Measurements from ENCODE around the gene HTRA1.

DNA sequence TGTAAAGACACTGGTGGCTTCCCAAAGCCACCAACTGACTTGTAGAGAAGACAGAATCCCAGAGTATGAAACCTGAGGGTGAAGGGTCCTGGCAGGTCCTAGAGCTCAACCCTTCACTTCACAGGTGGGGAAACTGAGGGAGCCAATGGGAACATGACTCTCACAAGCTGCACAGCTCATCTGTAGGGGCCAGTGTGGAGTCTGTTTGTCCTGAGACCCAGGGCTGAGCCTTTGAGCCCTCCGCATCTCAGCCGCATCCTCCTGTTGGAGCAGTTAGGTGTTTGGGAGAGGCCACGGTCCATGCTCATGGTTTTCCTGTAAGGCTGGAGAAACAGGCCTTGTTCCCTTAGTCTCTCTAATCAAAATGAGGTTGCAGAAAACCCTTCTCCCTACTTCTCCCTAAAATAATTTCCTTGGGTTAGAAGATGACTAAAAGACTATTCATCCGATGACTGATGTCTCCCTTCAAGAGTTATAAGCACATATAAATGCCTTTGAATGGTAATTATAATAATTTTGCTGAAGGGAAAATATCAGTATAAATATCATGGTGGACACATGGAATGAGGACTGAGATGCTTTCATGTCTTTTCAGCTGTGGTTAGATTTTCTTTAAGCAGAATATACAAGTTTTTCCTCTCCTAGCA, 10.3 kb downstream of the HTRA1 start:
- no peak for TF ChIP-seq JUND (IDR thresholded peaks at IDR 0.05)
- TF ChIP-seq POLR2A (IDR thresholded peaks at IDR 0.05; ENCODE audit: borderline replicate concordance, extremely low read depth, insufficient read depth, insufficient read length) = no peak
- no peak for TF ChIP-seq EZH2 (IDR thresholded peaks at IDR 0.05)
- TF ChIP-seq, protein P1, sequence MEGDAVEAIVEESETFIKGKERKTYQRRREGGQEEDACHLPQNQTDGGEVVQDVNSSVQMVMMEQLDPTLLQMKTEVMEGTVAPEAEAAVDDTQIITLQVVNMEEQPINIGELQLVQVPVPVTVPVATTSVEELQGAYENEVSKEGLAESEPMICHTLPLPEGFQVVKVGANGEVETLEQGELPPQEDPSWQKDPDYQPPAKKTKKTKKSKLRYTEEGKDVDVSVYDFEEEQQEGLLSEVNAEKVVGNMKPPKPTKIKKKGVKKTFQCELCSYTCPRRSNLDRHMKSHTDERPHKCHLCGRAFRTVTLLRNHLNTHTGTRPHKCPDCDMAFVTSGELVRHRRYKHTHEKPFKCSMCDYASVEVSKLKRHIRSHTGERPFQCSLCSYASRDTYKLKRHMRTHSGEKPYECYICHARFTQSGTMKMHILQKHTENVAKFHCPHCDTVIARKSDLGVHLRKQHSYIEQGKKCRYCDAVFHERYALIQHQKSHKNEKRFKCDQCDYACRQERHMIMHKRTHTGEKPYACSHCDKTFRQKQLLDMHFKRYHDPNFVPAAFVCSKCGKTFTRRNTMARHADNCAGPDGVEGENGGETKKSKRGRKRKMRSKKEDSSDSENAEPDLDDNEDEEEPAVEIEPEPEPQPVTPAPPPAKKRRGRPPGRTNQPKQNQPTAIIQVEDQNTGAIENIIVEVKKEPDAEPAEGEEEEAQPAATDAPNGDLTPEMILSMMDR (IDR thresholded peaks at IDR 0.05 in 2 of 3, conservative IDR thresholded peaks at IDR 0.05 in 1 of 3; ENCODE audit: borderline replicate concordance in 1 of 3, insufficient read depth in 1 of 3, low read depth in 2 of 3, low read length in 2 of 3) = no peak
- TF ChIP-seq, protein P2, sequence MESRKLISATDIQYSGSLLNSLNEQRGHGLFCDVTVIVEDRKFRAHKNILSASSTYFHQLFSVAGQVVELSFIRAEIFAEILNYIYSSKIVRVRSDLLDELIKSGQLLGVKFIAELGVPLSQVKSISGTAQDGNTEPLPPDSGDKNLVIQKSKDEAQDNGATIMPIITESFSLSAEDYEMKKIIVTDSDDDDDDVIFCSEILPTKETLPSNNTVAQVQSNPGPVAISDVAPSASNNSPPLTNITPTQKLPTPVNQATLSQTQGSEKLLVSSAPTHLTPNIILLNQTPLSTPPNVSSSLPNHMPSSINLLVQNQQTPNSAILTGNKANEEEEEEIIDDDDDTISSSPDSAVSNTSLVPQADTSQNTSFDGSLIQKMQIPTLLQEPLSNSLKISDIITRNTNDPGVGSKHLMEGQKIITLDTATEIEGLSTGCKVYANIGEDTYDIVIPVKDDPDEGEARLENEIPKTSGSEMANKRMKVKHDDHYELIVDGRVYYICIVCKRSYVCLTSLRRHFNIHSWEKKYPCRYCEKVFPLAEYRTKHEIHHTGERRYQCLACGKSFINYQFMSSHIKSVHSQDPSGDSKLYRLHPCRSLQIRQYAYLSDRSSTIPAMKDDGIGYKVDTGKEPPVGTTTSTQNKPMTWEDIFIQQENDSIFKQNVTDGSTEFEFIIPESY (IDR thresholded peaks at IDR 0.05; ENCODE audit: extremely low read depth, insufficient replicate concordance, low read length) = no peak
- TF ChIP-seq, protein P3, sequence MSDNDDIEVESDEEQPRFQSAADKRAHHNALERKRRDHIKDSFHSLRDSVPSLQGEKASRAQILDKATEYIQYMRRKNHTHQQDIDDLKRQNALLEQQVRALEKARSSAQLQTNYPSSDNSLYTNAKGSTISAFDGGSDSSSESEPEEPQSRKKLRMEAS (IDR thresholded peaks at IDR 0.05) = no peak
- no peak for TF ChIP-seq SIN3A (IDR thresholded peaks at IDR 0.05; ENCODE audit: low read depth)
- no peak for TF ChIP-seq EZH2phosphoT487 (IDR thresholded peaks at IDR 0.05; ENCODE audit: borderline replicate concordance)
- no peak for TF ChIP-seq CEBPB (IDR thresholded peaks at IDR 0.05; ENCODE audit: low read depth)
- TF ChIP-seq POLR2AphosphoS5 (IDR thresholded peaks at IDR 0.05; ENCODE audit: low read depth, low read length) = no peak
- TF ChIP-seq CBX3 (IDR thresholded peaks at IDR 0.05; ENCODE audit: low read depth) = no peak
